Fibroblast of skin of back (primary cell): ENCODE measurements around the gene APIP.
A peak's percentile ranks its signal among the peaks of the same experiment; 100 is the strongest.

ENCODE experiments used
- DNase-seq: peaks from one replicate; pipeline ENCODE4 v3.0.0-alpha.2; 2013

APIP gene

DNA sequence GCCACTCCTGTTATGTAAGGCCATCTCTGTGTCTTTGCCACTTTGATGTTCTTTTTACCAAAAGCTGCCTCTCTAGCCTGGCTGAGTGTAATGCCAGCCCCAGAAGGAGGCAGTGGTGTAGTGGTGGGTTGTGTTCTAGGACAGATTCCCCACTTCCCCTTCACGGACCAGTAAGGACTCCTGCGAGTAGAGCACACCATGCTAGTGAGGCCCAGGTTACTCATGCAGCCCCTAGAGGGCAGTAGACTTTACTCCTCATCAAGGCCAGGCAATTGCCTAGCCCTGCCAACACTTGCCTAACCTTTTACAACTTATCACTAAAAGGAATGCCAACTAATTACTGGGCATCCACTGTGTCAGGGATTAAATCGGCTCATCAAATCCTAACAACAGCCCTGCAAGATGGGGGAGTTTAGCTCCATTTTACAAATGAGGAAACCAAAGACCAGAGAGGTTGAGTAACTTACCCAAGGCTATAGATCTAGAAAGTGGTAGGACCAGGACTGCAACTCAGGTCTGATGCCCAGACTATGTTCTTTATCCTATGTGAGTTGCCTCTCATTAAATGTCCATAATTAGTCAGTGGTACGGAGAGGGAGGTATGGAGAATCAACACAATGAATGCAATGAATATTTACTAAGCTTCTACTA is 75.3 kb downstream of the APIP start:
- peak; percentile 20 for DNase-seq

DNA sequence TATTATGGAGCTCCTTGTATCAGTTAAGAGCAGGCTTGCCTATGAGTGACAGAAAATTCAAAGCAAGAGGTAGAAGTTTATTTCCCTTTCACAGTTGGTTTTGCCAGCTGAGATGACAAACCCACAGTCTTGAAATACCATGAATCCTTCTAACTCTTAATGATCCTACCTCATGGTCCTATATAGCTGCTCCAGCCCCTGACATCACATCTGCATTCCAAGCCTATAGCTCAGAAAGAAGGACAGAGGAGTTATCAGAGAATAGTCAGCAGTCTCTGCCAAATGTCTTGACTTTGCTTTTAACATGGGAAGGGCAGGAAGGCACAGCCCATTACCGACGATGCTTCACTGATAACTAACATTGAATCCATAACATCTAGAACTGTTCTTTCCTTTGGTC is 76.2 kb downstream of the APIP start:
- no peak for DNase-seq

- no peak for DNase-seq
These were observed 79.0 kb downstream of the APIP start for GRCh38 chr11:34836958-34837856.

DNA sequence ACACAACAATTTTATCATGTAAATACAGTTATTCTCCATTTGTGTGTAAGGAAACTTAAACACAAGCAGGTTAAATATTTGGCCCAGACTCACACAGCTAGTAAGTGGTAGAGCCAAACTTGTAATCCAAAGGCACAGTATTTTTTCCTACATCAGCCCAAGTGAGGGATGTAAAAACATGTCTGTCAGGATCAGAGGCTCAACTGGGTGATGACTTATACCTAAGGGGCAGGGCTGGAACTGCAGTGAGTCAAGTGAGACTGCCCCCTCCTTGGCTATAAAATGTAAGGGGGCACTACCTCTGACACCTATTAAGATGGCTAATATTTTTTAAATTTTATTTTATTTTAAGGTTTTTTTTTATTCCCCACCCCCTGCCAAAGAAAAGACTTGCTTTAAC is 82.6 kb downstream of the APIP start:
- DNase-seq: no peak
